ENCODE data around the gene TRMT10B. TPM values are rescaled to one million over a fixed set of nuclear protein-coding genes. Genes with fewer than 3 reads are reported as not detected.
"Not testable (repeated sequence)": the region's sequence is repeated elsewhere in the genome, so short reads cannot be mapped to it uniquely, and the experiment has no call there.

The TRMT10B gene
- total and polyA plus RNA-seq, 12 donors, result 2.9 to 13.0 (median 8.9) TPM

- intact Hi-C loops (cut with DNase I), result loop anchor here in 1 of 2 donors (5.0 kb wide), 1 partner anchor 653 kb away; no protein-coding TSS in a partner anchor
- whole genome bisulfite sequencing, 4 donors, result 65 to 79% (median 71%) methylated on average over 5 of the region's 5 CpGs
Measured at GRCh38 chr9:37749129-37749528, 4.5 kb upstream of the TRMT10B start.

GRCh38 chr9:37751186-37751585 is 2.4 kb upstream of the TRMT10B start:
- Histone ChIP-seq H3K4me3 (no peak overlapping the region), H3K9me3 (replicated peaks in 1 of 3) (no peaks in the 10 kb centered on the region), H3K27me3 (no peaks in the 10 kb centered on the region), H3K4me1 (replicated peaks in 1 of 2) (peaks cover 5 to 14% of the 10 kb centered on the region in 2 donors), H3K36me3 (replicated peaks in 1 of 2) (no peaks in the 10 kb centered on the region), H3K27ac (no peak overlapping the region)
- no peak for DNase-seq
- TF ChIP-seq POLR2A (IDR thresholded peaks at IDR 0.05), result no peak
- TF ChIP-seq CTCF (IDR thresholded peaks at IDR 0.05), result no peak
- intact Hi-C loops (cut with DNase I), result loop anchor here in 1 of 2 donors (10.0 kb wide), 1 partner anchor 154 kb away; the partner anchor contains the start of gene SLC25A51
- WGBS, 4 donors, result 73 to 82% (median 80%) methylated on average over 6 of the region's 6 CpGs

More at GRCh38 chr9:37749129-37749528, 4.5 kb upstream of the TRMT10B start:
- Histone ChIP-seq H3K36me3 (replicated peaks in 1 of 2) (no peaks in the 10 kb centered on the region), H3K4me1 (replicated peaks in 1 of 2) (peaks cover under 1 to 5% of the 10 kb centered on the region in 2 donors), H3K27me3 (no peaks in the 10 kb centered on the region), H3K9me3 (replicated peaks in 1 of 3) (no peaks in the 10 kb centered on the region), H3K27ac (no peak overlapping the region), H3K4me3 (no peak overlapping the region)
- no peak for DNase-seq
- TF ChIP-seq CTCF (IDR thresholded peaks at IDR 0.05), result no peak
- TF ChIP-seq POLR2A (IDR thresholded peaks at IDR 0.05), result no peak

GRCh38 chr9:37751704-37752103 is 1.9 kb upstream of the TRMT10B start:
- 86 to 95% (median 91%) methylated on average over 9 to 29 of the region's 30 CpGs for WGBS, 4 donors
- not testable (repeated sequence) for H3K27ac ChIP-seq; H3K4me3 ChIP-seq; H3K27me3 ChIP-seq; H3K9me3 ChIP-seq (replicated peaks in 1 of 3); DNase-seq; H3K36me3 ChIP-seq (replicated peaks in 1 of 2)
- H3K4me1 ChIP-seq (replicated peaks in 1 of 2), result peaks cover 5 to 13% of the 10 kb centered on the region in 2 donors
- intact Hi-C loops (cut with DNase I), result loop anchor here in 1 of 2 donors (10.0 kb wide), 1 partner anchor 153 kb away; the partner anchor contains the start of gene SLC25A51

GRCh38 chr9:37752112-37752511 is 1.5 kb upstream of the TRMT10B start:
- not testable (repeated sequence) for H3K4me3 ChIP-seq; H3K36me3 ChIP-seq (replicated peaks in 1 of 2); H3K27me3 ChIP-seq; H3K4me1 ChIP-seq (replicated peaks in 1 of 2); DNase-seq; H3K9me3 ChIP-seq (replicated peaks in 1 of 3); H3K27ac ChIP-seq
- intact Hi-C loops (cut with DNase I), result loop anchor here in 1 of 2 donors (10.0 kb wide), 1 partner anchor 153 kb away; the partner anchor contains the start of gene SLC25A51
- WGBS, 4 donors, result 88 to 96% (median 96%) methylated on average over 4 to 13 of the region's 13 CpGs; no CpG with 5 or more reads in 1 of the 4 donors

- Histone ChIP-seq H3K27me3 (no peaks in the 10 kb centered on the region), H3K36me3 (replicated peaks in 1 of 2) (no peaks in the 10 kb centered on the region), H3K4me3 (peak overlapping the region in 1 of 4 donors; percentile 97), H3K4me1 (replicated peaks in 1 of 2) (peaks cover 5 to 9% of the 10 kb centered on the region in 2 donors), H3K9me3 (replicated peaks in 1 of 3) (no peaks in the 10 kb centered on the region), H3K27ac (peak overlapping the region in 1 of 5 donors; percentile 76)
- TF ChIP-seq CTCF (IDR thresholded peaks at IDR 0.05) (no peak), POLR2A (IDR thresholded peaks at IDR 0.05) (no peak)
- WGBS, 4 donors, result 88 to 90% (median 89%) methylated on average over 29 of the region's 29 CpGs
- intact Hi-C loops (cut with DNase I), result loop anchor here in 1 of 2 donors (10.0 kb wide), 1 partner anchor 152 kb away; the partner anchor contains the start of gene SLC25A51
- no peak for DNase-seq
Measured at GRCh38 chr9:37752642-37753488, 740 bp upstream of the TRMT10B start.
